HG02571 (cell line): ENCODE results near the gene FBXO8.
A peak's percentile ranks its signal among the peaks of the same experiment; 100 is the strongest.

Experiments used
- ATAC-seq: cut with Tn5 transposase; IDR thresholded peaks from one replicate; pipeline ENCODE4 v1.9.1; 2021; ENCODE audit warnings: mild to moderate bottlenecking, moderate library complexity; ENCODE audit not compliant: unreplicated experiment

The FBXO8 gene

GRCh38 chr4:174248407-174248806 is 35.1 kb downstream of the FBXO8 start:
- no peak for ATAC-seq

GRCh38 chr4:174245714-174246113 is 37.8 kb downstream of the FBXO8 start:
- no peak for ATAC-seq

- ATAC-seq, result no peak
Measured at GRCh38 chr4:174244441-174244840, 39.0 kb downstream of the FBXO8 start.

GRCh38 chr4:174241162-174241561 is 42.3 kb downstream of the FBXO8 start:
- ATAC-seq, result no peak

GRCh38 chr4:174236359-174236758 is 47.1 kb downstream of the FBXO8 start:
- no peak for ATAC-seq

GRCh38 chr4:174230680-174231079 is 52.8 kb downstream of the FBXO8 start:
- no peak for ATAC-seq

- ATAC-seq, result no peak
Measured at GRCh38 chr4:174230148-174230547, 53.3 kb downstream of the FBXO8 start.

- no peak for ATAC-seq
Measured at GRCh38 chr4:174228988-174229387, 54.5 kb downstream of the FBXO8 start.

- ATAC-seq, result no peak
Measured at GRCh38 chr4:174225349-174226049, 58.0 kb downstream of the FBXO8 start.

- no peak for ATAC-seq
Measured at GRCh38 chr4:174224550-174224949, 58.9 kb downstream of the FBXO8 start.

- ATAC-seq, result peak; percentile 68
Measured at GRCh38 chr4:174222266-174222872, 61.1 kb downstream of the FBXO8 start.

- ATAC-seq, result no peak
Measured at GRCh38 chr4:174218127-174218790, 65.2 kb downstream of the FBXO8 start.

GRCh38 chr4:174217273-174218126 is 66.0 kb downstream of the FBXO8 start:
- no peak for ATAC-seq

GRCh38 chr4:174216799-174217272 is 66.6 kb downstream of the FBXO8 start:
- ATAC-seq, result no peak

GRCh38 chr4:174215961-174216680 is 67.3 kb downstream of the FBXO8 start:
- no peak for ATAC-seq

GRCh38 chr4:174215057-174215456 is 68.4 kb downstream of the FBXO8 start:
- ATAC-seq, result no peak

GRCh38 chr4:174214101-174214878 is 69.2 kb downstream of the FBXO8 start:
- ATAC-seq, result peak; percentile 41

GRCh38 chr4:174213731-174214100 is 69.8 kb downstream of the FBXO8 start:
- no peak for ATAC-seq

GRCh38 chr4:174212061-174212460 is 71.4 kb downstream of the FBXO8 start:
- no peak for ATAC-seq

- no peak for ATAC-seq
Measured at GRCh38 chr4:174211622-174212044, 71.8 kb downstream of the FBXO8 start.
